ENCODE data around the gene CFL2.

Gene CFL2

DNA sequence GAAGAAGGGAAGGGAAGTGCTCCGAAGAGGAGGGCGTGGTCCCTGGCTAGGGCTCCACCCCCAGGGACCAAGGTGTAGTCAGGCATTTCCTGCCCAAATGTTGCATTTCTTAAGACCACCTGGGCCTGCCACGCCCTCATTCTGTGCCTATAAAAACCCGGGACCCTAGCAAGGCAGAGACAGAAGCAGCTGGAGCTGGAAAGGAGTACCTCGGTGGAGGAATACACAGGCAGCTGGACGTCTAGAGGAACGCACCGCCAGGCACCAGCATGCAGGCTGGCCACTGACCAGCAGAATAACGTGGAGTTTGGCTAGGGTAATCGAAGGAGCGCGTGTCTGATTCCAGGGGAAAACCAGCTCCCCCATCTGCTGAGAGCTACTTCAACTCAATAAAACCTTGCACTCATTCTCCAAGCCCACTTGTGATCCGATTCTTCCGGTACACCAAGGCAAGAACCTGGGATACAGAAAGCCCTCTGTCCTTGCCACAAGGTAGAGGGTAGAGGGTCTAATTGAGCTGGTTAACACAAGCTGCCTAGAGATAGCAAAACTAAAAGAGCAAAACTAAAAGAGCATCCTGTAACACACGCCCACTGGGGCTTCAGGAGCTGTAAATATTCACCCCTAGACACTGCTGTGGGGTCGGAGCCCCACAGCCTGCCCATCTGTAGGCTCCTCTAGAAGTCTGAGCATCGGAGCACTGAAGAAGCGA lies 21.0 kb downstream of the CFL2 start:
- H3K4me3 ChIP-seq (ENCODE audit: low read depth, low read length) = no peak overlapping the region
- TF ChIP-seq, protein P1, sequence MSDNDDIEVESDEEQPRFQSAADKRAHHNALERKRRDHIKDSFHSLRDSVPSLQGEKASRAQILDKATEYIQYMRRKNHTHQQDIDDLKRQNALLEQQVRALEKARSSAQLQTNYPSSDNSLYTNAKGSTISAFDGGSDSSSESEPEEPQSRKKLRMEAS (IDR thresholded peaks at IDR 0.05; ENCODE audit: low read depth, low read length) = no peak
- TF ChIP-seq CTCF (IDR thresholded peaks at IDR 0.05; ENCODE audit: low read depth, low read length) (no peak), POLR2A (IDR thresholded peaks at IDR 0.05; ENCODE audit: extremely low read depth, insufficient read length) (no peak), MYC (IDR thresholded peaks at IDR 0.05; ENCODE audit: low read depth, low read length) (no peak)
- peak; percentile 14 for DNase-seq (ENCODE audit: low read depth)

DNA sequence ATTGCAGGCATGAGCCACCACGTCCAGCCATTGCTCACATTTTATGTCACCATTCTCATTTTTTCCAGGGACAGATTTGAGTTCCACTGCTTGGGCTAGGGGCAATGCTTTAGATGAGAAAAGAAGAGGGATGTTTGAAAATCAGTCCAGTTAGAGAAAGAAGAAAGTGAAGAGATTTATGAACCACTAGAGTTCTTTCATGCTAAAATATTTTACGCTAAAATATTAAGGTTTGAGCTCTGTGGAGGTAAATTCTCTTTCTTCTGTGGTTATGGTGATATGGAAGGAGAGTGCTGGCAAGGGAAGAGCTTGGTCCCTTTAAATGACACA lies 21.5 kb downstream of the CFL2 start:
- DNase-seq (ENCODE audit: low read depth) = no peak
- TF ChIP-seq POLR2A (IDR thresholded peaks at IDR 0.05; ENCODE audit: extremely low read depth, insufficient read length) (no peak), MYC (IDR thresholded peaks at IDR 0.05; ENCODE audit: low read depth, low read length) (no peak), CTCF (IDR thresholded peaks at IDR 0.05; ENCODE audit: low read depth, low read length) (no peak)
- TF ChIP-seq, protein P1 (IDR thresholded peaks at IDR 0.05; ENCODE audit: low read depth, low read length) = no peak
- no peak overlapping the region for H3K4me3 ChIP-seq (ENCODE audit: low read depth, low read length)

DNA sequence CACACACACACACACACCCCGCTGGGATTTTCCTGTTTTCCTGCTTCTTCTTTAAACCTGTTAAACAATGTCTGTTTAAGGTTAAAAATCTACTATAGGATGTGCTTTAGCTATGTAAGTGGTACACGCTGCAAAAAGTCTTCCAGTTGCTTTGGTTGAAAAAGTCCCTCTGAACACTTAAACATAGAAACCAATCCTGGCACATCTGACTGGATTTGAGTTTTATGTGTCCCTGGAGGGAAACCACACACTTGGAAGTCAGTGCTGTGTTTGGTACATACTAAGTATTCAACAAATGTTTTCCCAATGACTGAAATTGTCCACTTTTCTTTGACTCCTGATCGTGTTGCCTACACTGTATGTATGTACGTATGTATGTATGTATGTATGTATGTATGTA lies 22.0 kb downstream of the CFL2 start:
- DNase-seq (ENCODE audit: low read depth) = no peak
- TF ChIP-seq MYC (IDR thresholded peaks at IDR 0.05; ENCODE audit: low read depth, low read length) = no peak
- TF ChIP-seq POLR2A (IDR thresholded peaks at IDR 0.05; ENCODE audit: extremely low read depth, insufficient read length) = no peak
- TF ChIP-seq CTCF (IDR thresholded peaks at IDR 0.05; ENCODE audit: low read depth, low read length) = no peak
- TF ChIP-seq, protein P1 (IDR thresholded peaks at IDR 0.05; ENCODE audit: low read depth, low read length) = no peak

GRCh38 chr14:34691206-34691605 lies 23.2 kb downstream of the CFL2 start:
- H3K4me3 ChIP-seq (ENCODE audit: low read depth, low read length) = no peak overlapping the region
- no peak for TF ChIP-seq CTCF (IDR thresholded peaks at IDR 0.05; ENCODE audit: low read depth, low read length)
- TF ChIP-seq POLR2A (IDR thresholded peaks at IDR 0.05; ENCODE audit: extremely low read depth, insufficient read length) = no peak
- no peak for TF ChIP-seq MYC (IDR thresholded peaks at IDR 0.05; ENCODE audit: low read depth, low read length)
- TF ChIP-seq, protein P1 (IDR thresholded peaks at IDR 0.05; ENCODE audit: low read depth, low read length) = no peak
- no peak for DNase-seq (ENCODE audit: low read depth)

More for the DNA sequence above, 22.0 kb downstream of the CFL2 start:
- H3K4me3 ChIP-seq (ENCODE audit: low read depth, low read length) = no peak overlapping the region

DNA sequence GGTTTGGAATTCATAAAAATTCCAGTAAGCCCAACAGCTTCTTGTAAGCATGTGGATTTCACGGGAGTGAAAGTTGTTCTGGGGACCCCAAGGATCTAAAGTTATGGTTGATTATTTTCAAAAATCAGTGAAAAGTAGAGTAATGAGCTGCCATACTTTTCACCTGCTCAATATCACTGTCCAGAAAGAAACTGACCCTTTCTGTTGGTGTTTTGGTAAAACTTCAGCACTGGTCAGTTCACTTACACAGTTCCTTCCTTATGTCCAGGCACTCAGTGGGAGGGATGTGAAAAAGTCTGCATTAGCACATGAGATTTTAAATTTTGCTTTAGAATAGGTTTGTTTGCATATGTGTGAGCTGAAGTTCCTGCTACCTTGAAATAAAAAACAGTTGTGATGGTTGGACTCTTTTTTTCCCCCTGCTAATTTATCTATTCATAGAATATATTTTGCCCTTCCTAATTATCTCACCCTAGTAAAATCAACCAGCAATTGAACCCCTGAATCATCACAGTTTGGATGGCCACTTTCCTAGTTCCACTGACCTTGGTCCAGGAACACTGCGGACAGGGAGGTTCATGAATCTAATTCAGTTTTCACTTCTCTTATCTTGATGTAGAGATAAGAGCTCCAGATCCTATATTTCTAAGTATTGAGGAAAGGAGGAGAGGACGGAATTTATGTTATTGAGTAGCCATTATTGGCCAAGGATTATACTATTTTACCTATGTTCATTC lies 25.8 kb downstream of the CFL2 start:
- TF ChIP-seq POLR2A (IDR thresholded peaks at IDR 0.05; ENCODE audit: extremely low read depth, insufficient read length) (no peak), CTCF (IDR thresholded peaks at IDR 0.05; ENCODE audit: low read depth, low read length) (no peak), MYC (IDR thresholded peaks at IDR 0.05; ENCODE audit: low read depth, low read length) (no peak)
- TF ChIP-seq, protein P1 (IDR thresholded peaks at IDR 0.05; ENCODE audit: low read depth, low read length) = no peak
- DNase-seq (ENCODE audit: low read depth) = no peak
- H3K4me3 ChIP-seq (ENCODE audit: low read depth, low read length) = no peak overlapping the region
